ENCODE measurements around the gene NEIL3. TPM values are rescaled to one million over a fixed set of nuclear protein-coding genes. Genes with fewer than 3 reads are reported as not detected.

Gene NEIL3
- total and polyA plus RNA-seq, 2 of the 8 experiments (the other 6 are each of a cell fraction or from before 2014, with no cell fraction given) = 5.5 to 11.0 TPM

DNA sequence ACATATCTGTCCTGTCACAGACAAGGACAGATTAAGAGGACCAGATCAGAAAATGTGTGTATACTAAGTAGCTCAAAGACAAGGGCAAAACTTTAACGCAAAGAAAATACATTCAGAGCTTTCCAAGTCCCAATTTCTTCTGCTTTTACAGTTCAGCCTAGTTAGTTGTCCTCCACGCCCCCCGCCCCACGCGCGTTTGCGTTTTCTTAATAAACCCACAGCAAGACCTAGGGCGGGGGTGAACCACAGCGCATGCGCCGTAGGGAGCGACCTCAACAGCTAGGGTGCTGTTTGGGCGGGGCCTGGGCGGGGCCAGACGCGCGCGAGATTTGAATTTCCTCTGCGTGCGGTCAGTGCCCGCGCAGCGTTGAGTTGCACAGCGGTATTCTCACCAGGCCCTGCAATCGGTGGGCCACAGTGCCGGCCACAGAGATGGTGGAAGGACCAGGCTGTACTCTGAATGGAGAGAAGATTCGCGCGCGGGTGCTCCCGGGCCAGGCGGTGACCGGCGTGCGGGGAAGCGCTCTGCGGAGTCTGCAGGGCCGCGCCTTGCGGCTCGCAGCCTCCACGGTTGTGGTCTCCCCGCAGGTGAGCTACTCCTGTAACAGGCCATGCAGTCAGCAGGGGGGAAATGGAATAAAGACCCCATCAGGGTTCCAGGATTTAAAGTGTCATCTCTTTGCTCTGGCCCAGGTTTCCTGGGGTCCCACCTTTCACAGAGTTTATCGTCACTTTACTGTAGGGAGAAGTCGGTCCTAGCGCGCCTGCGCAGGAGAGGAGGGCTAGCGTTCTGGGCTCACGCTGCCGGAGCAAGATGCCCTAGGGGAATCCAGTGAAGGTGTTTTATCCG, at the start of gene NEIL3 (continued):
- TF ChIP-seq EP300 (IDR thresholded peaks at IDR 0.05; ENCODE audit: borderline replicate concordance in 1 of 2, low read depth in 2 of 2, low read length in 2 of 2) (no peak), MAFK (IDR thresholded peaks at IDR 0.05; ENCODE audit: low read depth, low read length) (no peak)

Data from H1 (cell line).